ENCODE results near the gene CYFIP1. TPM values are rescaled to one million over a fixed set of nuclear protein-coding genes. Genes with fewer than 3 reads are reported as not detected.
"Not testable (repeated sequence)": the region's sequence is repeated elsewhere in the genome, so short reads cannot be mapped to it uniquely, and the experiment has no call there.

Gene CYFIP1
- total RNA-seq, 4 donors from 2014 or later = 31.1 to 52.6 (median 37.4) TPM

DNA sequence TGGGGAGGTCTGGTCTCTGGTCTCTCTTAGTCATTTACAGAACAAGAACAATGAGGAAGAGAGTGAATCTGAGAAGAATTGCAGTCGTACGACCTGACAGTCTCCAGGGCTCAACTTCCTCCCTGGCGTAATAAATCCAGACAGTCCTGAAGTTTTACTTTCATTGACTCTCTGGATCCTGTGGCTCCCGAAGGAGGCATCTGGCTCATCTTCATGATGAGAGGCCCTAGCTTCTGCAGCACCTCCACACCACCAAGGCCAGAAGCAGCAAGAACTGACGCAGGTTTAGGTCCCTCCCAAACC is 11.8 kb upstream of the CYFIP1 start:
- no peak for ATAC-seq
- peaks cover 6 to 8% of the 10 kb centered on the region in 2 donors for H3K4me1 ChIP-seq
- no peak overlapping the region for H3K27ac ChIP-seq
- intact Hi-C loops (cut with DNase I; ENCODE audit: low total_unique reads) = no loop called here
- in situ Hi-C loops (cut with MboI; ENCODE audit: low sequenced_read_pairs in 4 of 4) = no loop called here
- H3K9me3 ChIP-seq = no peaks in the 10 kb centered on the region
- TF ChIP-seq POLR2A (IDR thresholded peaks at IDR 0.05) = no peak
- TF ChIP-seq, protein P1, sequence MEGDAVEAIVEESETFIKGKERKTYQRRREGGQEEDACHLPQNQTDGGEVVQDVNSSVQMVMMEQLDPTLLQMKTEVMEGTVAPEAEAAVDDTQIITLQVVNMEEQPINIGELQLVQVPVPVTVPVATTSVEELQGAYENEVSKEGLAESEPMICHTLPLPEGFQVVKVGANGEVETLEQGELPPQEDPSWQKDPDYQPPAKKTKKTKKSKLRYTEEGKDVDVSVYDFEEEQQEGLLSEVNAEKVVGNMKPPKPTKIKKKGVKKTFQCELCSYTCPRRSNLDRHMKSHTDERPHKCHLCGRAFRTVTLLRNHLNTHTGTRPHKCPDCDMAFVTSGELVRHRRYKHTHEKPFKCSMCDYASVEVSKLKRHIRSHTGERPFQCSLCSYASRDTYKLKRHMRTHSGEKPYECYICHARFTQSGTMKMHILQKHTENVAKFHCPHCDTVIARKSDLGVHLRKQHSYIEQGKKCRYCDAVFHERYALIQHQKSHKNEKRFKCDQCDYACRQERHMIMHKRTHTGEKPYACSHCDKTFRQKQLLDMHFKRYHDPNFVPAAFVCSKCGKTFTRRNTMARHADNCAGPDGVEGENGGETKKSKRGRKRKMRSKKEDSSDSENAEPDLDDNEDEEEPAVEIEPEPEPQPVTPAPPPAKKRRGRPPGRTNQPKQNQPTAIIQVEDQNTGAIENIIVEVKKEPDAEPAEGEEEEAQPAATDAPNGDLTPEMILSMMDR (IDR thresholded peaks at IDR 0.05 in 4 of 5, conservative IDR thresholded peaks at IDR 0.05 in 1 of 5) = no peak
- no peaks in the 10 kb centered on the region for H3K27me3 ChIP-seq
- no peak overlapping the region for H3K4me3 ChIP-seq
- no peak for DNase-seq
- peaks cover 0 to 16% of the 10 kb centered on the region in 2 donors for H3K36me3 ChIP-seq

GRCh38 chr15:22989576-22990477 is 9.7 kb upstream of the CYFIP1 start:
- H3K4me1 ChIP-seq = peaks cover 6 to 8% of the 10 kb centered on the region in 2 donors
- H3K27ac ChIP-seq = peak overlapping the region in 2 of 4 donors; percentile 23 to 59
- ATAC-seq = peak; percentile 76 to 94
- no peak overlapping the region for H3K4me3 ChIP-seq
- peaks cover 0 to 12% of the 10 kb centered on the region in 2 donors for H3K36me3 ChIP-seq
- intact Hi-C loops (cut with DNase I; ENCODE audit: low total_unique reads) (loop anchor here (10.0 kb wide), 1 partner anchor 155 kb away; the partner anchor contains the start of gene NIPA2), in situ Hi-C loops (cut with MboI; ENCODE audit: low sequenced_read_pairs in 4 of 4) (no loop called here)
- DNase-seq = peak; percentile 14 to 41
- TF ChIP-seq, protein P1 (IDR thresholded peaks at IDR 0.05 in 4 of 5, conservative IDR thresholded peaks at IDR 0.05 in 1 of 5) = no peak
- no peak for TF ChIP-seq POLR2A (IDR thresholded peaks at IDR 0.05)
- H3K27me3 ChIP-seq = no peaks in the 10 kb centered on the region
- H3K9me3 ChIP-seq = no peaks in the 10 kb centered on the region

DNA sequence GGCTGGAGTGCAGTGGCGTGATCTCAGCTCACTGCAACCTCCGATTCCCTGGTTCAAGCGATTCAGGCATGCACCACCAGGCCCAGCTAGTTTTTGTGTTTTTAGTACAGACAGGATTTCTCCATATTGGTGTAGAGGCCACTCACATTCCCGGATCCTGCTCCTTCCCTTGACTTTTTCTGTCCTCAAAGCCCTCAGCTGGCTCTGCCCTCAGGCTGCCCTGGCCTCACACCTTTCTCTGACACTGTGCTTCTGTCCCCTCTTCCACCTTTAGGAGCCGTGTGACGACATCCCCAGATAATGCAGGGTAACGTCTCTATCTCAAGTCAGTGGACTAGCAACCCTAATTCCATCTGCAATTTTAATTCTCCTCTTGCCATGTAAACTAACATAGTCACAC is 8.6 kb upstream of the CYFIP1 start:
- Histone ChIP-seq H3K4me1 (peaks cover 6 to 8% of the 10 kb centered on the region in 2 donors), H3K9me3 (no peaks in the 10 kb centered on the region), H3K4me3 (no peak overlapping the region), H3K27ac (peak overlapping the region in 1 of 4 donors; percentile 26), H3K36me3 (peaks cover 0 to 2% of the 10 kb centered on the region in 2 donors), H3K27me3 (no peaks in the 10 kb centered on the region)
- TF ChIP-seq, protein P1 (IDR thresholded peaks at IDR 0.05 in 4 of 5, conservative IDR thresholded peaks at IDR 0.05 in 1 of 5) = no peak
- TF ChIP-seq POLR2A (IDR thresholded peaks at IDR 0.05) = no peak
- in situ Hi-C loops (cut with MboI; ENCODE audit: low sequenced_read_pairs in 4 of 4) (no loop called here), intact Hi-C loops (cut with DNase I; ENCODE audit: low total_unique reads) (loop anchor here (10.0 kb wide), 1 partner anchor 154 kb away; the partner anchor contains the start of gene NIPA2)
- no peak for ATAC-seq
- no peak for DNase-seq

DNA sequence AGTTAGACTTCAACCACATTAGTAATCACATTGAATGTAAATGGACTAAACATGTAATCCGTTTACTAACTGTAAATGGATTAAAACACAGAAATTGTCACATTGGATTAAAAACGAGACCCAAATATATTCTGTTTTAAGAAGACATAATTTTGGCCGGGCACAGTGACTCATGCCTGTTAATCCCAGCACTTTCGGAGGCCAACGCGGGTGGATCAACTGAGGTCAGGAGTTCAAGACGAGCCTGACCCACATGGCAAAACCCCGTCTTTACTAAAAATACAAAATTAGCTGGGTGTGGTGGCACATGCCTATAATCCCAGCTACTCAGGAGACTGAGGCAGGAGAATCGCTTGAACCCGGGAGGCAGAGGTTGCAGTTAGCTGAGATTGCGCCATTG is 1.8 kb upstream of the CYFIP1 start:
- ATAC-seq; H3K27me3 ChIP-seq; H3K36me3 ChIP-seq; in situ Hi-C loops (cut with MboI; ENCODE audit: low sequenced_read_pairs in 4 of 4); H3K4me3 ChIP-seq; H3K9me3 ChIP-seq; H3K27ac ChIP-seq; DNase-seq: not testable (repeated sequence)
- intact Hi-C loops (cut with DNase I; ENCODE audit: low total_unique reads) = loop anchor here (2.0 to 10.0 kb wide), 3 partner anchors 57 to 195 kb away; partner anchors contain the start of genes NIPA1, NIPA2 and TUBGCP5
- peaks cover 5 to 13% of the 10 kb centered on the region in 2 donors for H3K4me1 ChIP-seq

All from gastrocnemius medialis (tissue), 4 donors.